GM21367 (cell line): ENCODE data around the gene TTBK1.
"Not testable (repeated sequence)": the region's sequence is repeated elsewhere in the genome, so short reads cannot be mapped to it uniquely, and the experiment has no call there.

Experiments
- ATAC-seq: cut with Tn5 transposase; IDR thresholded peaks from one replicate; pipeline ENCODE4 v1.9.1; 2021; ENCODE audit not compliant: unreplicated experiment

TTBK1 gene

GRCh38 chr6:43302126-43302525 is 58.8 kb downstream of the TTBK1 start:
- ATAC-seq = no peak

- ATAC-seq = not testable (repeated sequence)
Observed at GRCh38 chr6:43303006-43303405, 59.7 kb downstream of the TTBK1 start.

- ATAC-seq = no peak
Observed at GRCh38 chr6:43303751-43304331, 60.6 kb downstream of the TTBK1 start.

GRCh38 chr6:43304361-43304760 is 61.1 kb downstream of the TTBK1 start:
- no peak for ATAC-seq

GRCh38 chr6:43304882-43305281 is 61.6 kb downstream of the TTBK1 start:
- no peak for ATAC-seq

- no peak for ATAC-seq
Observed at GRCh38 chr6:43306086-43306485, 62.8 kb downstream of the TTBK1 start.

- no peak for ATAC-seq
Observed at GRCh38 chr6:43307451-43308100, 64.3 kb downstream of the TTBK1 start.

- no peak for ATAC-seq
Observed at GRCh38 chr6:43308101-43308989, 65.1 kb downstream of the TTBK1 start, which contains the start of gene CRIP3. Gene CRIP3, minus strand, starts transcription at chr6:43308826. Its CDS starts 34 bp downstream, at chr6:43308792.

GRCh38 chr6:43308990-43309477 is 65.8 kb downstream of the TTBK1 start:
- ATAC-seq = no peak

GRCh38 chr6:43310134-43310533 is 66.9 kb downstream of the TTBK1 start:
- no peak for ATAC-seq

- no peak for ATAC-seq
Observed at GRCh38 chr6:43310624-43311023, 67.3 kb downstream of the TTBK1 start.

- no peak for ATAC-seq
Observed at GRCh38 chr6:43311666-43312065, 68.4 kb downstream of the TTBK1 start.

GRCh38 chr6:43313813-43314212 is 70.5 kb downstream of the TTBK1 start:
- ATAC-seq = no peak

- no peak for ATAC-seq
Observed at GRCh38 chr6:43318011-43318410, 74.7 kb downstream of the TTBK1 start.

- ATAC-seq = no peak
Observed at GRCh38 chr6:43325876-43326275, 82.6 kb downstream of the TTBK1 start.

GRCh38 chr6:43328528-43328927 is 85.2 kb downstream of the TTBK1 start:
- ATAC-seq = no peak

GRCh38 chr6:43331470-43331869 is 88.2 kb downstream of the TTBK1 start:
- no peak for ATAC-seq

- no peak for ATAC-seq
Observed at GRCh38 chr6:43331891-43332290, 88.6 kb downstream of the TTBK1 start.

- ATAC-seq = no peak
Observed at GRCh38 chr6:43334466-43335095, 91.3 kb downstream of the TTBK1 start.

GRCh38 chr6:43335469-43335868 is 92.2 kb downstream of the TTBK1 start:
- ATAC-seq = no peak

GRCh38 chr6:43336382-43336781 is 93.1 kb downstream of the TTBK1 start:
- ATAC-seq = no peak
